ENCODE measurements around the gene YIPF6. TPM values are rescaled to one million over a fixed set of nuclear protein-coding genes. Genes with fewer than 3 reads are reported as not detected.

YIPF6 gene
- total and polyA plus RNA-seq, 2 of the 13 experiments (the other 11 are each of a cell fraction or from before 2014, with no cell fraction given) = 37.8 to 43.6 TPM

DNA sequence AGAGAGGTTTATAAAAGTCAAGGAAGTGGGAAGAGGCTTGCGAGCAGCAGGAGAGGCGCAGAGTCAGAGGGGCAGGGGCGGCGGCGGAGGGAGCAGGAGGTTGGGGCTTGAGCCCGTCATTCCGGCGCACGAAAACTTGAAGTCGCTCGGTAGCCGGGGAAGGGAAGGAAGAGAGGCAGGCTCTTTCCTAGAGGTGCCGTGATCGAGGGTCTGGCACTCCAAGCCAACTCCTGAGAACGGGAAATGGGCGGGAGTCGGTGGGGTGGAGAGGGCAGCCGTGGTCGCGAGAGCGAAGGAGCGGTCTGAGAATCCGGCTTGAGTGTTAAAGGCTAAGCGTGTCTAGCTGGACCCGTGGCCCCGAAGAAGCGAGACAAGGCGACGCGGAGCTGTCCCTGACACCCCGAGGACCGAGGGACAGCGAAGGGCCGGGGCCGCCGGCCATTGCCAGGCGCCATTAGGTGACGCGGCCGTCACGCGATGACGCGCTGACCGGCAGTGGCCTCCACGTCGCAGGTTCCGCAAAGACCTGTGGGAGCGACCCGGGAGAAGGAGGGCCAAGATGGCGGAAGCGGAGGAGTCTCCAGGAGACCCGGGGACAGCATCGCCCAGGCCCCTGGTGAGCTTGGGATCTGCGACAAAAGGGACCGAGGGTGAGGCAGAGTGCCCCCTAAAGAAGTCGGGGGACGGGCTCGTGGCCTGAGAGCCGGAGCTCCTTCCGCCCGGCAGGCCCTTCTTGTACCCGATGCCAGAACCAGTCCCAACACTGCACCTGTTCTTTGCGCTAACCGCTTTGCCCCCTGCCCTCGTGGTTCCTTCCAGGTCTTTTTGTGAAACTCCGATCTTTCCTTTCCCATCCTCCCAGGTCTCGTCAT, at the start of gene YIPF6 (continued):
- 0 out of 2 replicates have a peak, but pooled peaks have one; percentile 56 for TF ChIP-seq ZNF274 (CRISPR knock-in tag; IDR thresholded peaks at IDR 0.05)
- TF ChIP-seq, protein P1, sequence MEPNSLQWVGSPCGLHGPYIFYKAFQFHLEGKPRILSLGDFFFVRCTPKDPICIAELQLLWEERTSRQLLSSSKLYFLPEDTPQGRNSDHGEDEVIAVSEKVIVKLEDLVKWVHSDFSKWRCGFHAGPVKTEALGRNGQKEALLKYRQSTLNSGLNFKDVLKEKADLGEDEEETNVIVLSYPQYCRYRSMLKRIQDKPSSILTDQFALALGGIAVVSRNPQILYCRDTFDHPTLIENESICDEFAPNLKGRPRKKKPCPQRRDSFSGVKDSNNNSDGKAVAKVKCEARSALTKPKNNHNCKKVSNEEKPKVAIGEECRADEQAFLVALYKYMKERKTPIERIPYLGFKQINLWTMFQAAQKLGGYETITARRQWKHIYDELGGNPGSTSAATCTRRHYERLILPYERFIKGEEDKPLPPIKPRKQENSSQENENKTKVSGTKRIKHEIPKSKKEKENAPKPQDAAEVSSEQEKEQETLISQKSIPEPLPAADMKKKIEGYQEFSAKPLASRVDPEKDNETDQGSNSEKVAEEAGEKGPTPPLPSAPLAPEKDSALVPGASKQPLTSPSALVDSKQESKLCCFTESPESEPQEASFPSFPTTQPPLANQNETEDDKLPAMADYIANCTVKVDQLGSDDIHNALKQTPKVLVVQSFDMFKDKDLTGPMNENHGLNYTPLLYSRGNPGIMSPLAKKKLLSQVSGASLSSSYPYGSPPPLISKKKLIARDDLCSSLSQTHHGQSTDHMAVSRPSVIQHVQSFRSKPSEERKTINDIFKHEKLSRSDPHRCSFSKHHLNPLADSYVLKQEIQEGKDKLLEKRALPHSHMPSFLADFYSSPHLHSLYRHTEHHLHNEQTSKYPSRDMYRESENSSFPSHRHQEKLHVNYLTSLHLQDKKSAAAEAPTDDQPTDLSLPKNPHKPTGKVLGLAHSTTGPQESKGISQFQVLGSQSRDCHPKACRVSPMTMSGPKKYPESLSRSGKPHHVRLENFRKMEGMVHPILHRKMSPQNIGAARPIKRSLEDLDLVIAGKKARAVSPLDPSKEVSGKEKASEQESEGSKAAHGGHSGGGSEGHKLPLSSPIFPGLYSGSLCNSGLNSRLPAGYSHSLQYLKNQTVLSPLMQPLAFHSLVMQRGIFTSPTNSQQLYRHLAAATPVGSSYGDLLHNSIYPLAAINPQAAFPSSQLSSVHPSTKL (CRISPR knock-in tag; IDR thresholded peaks at IDR 0.05) = peak; percentile 29; the same call in 1 of the 2 replicates
- no peak for TF ChIP-seq MXI1 (IDR thresholded peaks at IDR 0.05; ENCODE audit: borderline replicate concordance, low read depth, low read length)
- peak; percentile 91 for TF ChIP-seq ATF1 (CRISPR knock-in tag; IDR thresholded peaks at IDR 0.05)
- TF ChIP-seq JDP2 (CRISPR knock-in tag; IDR thresholded peaks at IDR 0.05; ENCODE audit: borderline replicate concordance) = no peak
- peak; percentile 89 for TF ChIP-seq DMAP1 (CRISPR knock-in tag; IDR thresholded peaks at IDR 0.05)
- TF ChIP-seq HNRNPLL (IDR thresholded peaks at IDR 0.05; ENCODE audit: low read depth, low read length, poor library complexity, severe bottlenecking) = peak; percentile 61
- no peak for TF ChIP-seq DDIT3 (CRISPR knock-in tag; IDR thresholded peaks at IDR 0.05)
- peak; percentile 72; the same call in 1 of the 2 replicates for TF ChIP-seq ARID4A (CRISPR knock-in tag; IDR thresholded peaks at IDR 0.05; ENCODE audit: borderline replicate concordance)
- peak; percentile 51; the same call in 1 of the 2 replicates for TF ChIP-seq IKZF5 (CRISPR knock-in tag; IDR thresholded peaks at IDR 0.05)
- TF ChIP-seq ATF7-NPFF (CRISPR knock-in tag; IDR thresholded peaks at IDR 0.05; ENCODE audit: low read depth) = peak; percentile 44; the same call in 1 of the 2 replicates
- 0 out of 2 replicates have a peak, but pooled peaks have one; percentile 51 for TF ChIP-seq ZNF552 (CRISPR knock-in tag; IDR thresholded peaks at IDR 0.05; ENCODE audit: borderline replicate concordance)

Data from HepG2 (cell line).